Astrocyte of the cerebellum (primary cell): ENCODE measurements around the gene TNN.
A peak's percentile ranks its signal among the peaks of the same experiment; 100 is the strongest.

Source experiments
- DNase-seq: peaks from one replicate; pipeline ENCODE4 v3.0.0-alpha.2; 2011; ENCODE audit warnings: low read depth
- H3K4me3 ChIP-seq: 2 replicates; pipeline ENCODE4 v1.5.1; 2011; ENCODE audit warnings: mild to moderate bottlenecking, low read depth, low read length, moderate library complexity
- in situ Hi-C: cut with HindIII; loops from 2 replicates; pipeline ENCODE4 v1.10.0; 2017; ENCODE audit warnings: low sequenced_read_pairs
- TF ChIP-seq, protein P1 (sequence below): IDR thresholded peaks from 2 replicates; pipeline ENCODE4 v1.5.1; 2012; ENCODE audit warnings: low read length, low read depth, moderate library complexity, mild to moderate bottlenecking; ENCODE audit errors: missing control alignments

TNN gene

DNA sequence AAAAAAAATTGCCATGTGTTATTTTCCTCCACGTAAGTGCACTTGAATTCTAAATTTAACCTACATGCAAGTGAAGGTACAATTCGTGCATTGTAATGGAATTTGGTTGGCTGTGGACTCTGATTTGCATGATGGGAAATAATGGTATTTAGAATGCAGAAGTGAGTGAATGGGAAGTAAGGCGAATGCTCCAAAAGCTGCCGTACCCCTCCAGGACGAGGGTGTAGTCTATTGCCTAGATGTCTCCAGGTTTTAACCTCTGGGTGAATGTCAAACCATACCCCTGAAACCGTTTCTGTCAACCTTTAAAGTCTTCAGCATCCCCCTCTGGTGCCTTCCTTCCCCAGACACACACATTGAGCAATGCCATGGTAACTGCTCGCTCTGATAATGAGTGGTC is 80.4 kb downstream of the TNN start:
- no peak for DNase-seq
- H3K4me3 ChIP-seq, result no peak overlapping the region
- TF ChIP-seq, protein P1, sequence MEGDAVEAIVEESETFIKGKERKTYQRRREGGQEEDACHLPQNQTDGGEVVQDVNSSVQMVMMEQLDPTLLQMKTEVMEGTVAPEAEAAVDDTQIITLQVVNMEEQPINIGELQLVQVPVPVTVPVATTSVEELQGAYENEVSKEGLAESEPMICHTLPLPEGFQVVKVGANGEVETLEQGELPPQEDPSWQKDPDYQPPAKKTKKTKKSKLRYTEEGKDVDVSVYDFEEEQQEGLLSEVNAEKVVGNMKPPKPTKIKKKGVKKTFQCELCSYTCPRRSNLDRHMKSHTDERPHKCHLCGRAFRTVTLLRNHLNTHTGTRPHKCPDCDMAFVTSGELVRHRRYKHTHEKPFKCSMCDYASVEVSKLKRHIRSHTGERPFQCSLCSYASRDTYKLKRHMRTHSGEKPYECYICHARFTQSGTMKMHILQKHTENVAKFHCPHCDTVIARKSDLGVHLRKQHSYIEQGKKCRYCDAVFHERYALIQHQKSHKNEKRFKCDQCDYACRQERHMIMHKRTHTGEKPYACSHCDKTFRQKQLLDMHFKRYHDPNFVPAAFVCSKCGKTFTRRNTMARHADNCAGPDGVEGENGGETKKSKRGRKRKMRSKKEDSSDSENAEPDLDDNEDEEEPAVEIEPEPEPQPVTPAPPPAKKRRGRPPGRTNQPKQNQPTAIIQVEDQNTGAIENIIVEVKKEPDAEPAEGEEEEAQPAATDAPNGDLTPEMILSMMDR, result no peak
- in situ Hi-C loops, result no loop called here

DNA sequence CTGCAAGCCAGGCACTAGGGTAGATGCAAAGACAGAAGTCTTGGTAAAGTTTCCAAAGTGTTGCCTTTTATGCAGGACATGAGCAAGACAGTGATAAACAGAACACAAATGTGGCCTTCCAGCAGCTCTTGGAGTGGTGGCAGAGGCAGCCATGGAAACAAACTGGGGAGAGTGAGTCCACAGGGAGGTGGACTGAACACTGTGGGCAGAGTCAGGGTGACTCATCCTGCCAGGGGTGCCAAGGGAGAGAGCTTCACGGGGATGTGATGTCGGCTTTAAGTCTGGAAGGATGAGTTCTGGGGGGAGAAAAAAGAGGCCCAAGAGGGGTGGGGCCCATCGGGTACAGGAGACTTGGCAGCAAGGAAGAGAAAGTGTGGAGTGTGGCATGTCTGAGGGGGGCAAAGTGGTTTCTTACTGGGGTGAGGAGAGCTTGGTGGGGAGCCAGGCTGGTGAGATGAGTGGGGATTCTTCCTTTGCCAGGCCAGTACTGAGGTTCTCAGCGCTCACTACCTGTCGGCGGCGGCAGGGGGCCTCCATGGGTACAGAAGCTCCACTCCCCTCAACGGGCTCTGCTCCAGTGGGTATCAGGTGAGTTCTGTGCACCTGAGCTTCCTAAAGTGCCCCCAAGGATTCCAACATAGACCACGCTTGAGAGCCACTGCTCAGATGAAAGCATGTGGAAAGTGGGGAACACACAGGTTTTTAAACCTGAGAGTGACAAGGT is 83.1 kb downstream of the TNN start:
- DNase-seq, result no peak
- no peak overlapping the region for H3K4me3 ChIP-seq
- in situ Hi-C loops, result no loop called here
- TF ChIP-seq, protein P1, result no peak

DNA sequence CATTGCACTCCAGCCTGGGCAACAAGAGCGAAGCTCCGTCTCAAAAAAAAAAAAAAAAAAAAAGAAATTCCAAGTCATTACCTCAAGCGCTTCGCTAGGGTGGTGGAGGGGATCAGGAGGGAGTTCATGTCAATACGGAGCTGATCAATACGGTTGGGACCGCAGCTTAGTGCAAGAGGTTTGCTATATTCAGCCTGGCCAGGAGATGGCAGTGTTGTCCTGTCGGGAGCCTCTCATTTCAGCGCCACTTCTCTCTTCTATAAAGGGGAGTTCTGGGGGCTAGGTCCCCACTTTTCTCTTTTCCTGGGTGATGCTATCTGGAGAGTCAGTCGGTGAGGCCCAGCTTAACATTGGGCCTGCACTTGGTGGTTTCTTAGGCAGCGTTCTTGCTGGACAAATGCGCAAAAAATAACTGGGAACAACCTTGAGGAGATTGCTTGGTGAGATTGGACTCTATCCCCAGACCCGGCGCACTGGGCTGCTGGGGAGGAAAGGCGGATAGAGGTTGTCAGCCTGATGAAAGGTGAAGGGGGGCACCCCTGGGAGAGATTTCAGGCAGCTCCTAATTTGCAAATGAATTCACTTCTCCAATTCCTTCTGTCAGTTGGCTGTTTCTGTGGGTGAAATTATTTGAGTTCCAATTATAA is 84.5 kb downstream of the TNN start:
- TF ChIP-seq, protein P1, result peak; percentile 85
- no peak overlapping the region for H3K4me3 ChIP-seq
- peak; percentile 16 for DNase-seq
- in situ Hi-C loops, result no loop called here

DNA sequence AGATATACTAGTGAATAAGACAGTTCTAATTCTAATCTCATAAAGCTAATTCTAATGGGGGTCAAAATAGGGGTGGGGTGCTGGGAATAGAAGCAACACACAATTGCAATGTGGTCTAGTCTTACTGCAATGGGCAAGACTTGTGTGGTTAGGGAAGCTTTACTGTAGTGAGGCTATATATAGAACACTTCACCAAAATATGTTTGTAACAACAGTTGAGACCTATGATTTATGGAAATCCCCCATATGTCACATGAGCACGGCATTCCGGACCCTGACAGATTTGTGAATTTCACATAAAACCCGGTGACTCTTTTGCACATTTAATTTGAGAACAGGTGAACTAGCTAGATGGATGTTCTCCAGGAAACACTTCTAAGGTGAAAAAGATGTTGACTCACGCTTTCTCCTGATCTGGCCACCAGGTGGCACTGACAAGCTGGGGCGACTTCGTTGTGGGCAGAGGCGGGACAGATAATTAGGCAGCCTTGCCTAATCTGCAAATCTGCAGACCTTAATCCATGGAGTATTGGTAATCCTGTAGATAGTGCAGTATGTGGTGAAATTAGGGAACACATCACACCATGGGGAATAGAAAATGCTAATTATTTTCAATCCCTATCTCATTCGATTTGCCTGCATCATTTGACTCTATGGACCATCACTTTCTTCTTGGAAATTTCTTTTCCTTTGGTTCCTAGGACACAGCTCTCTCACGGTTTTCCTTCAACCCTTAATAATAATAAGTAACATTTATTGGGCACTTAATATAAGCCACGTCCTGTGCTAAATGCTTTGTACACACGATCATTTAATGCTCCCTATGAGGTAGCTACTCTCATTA is 87.2 kb downstream of the TNN start:
- in situ Hi-C loops, result no loop called here
- no peak overlapping the region for H3K4me3 ChIP-seq
- TF ChIP-seq, protein P1, result peak; percentile 89
- DNase-seq, result no peak

DNA sequence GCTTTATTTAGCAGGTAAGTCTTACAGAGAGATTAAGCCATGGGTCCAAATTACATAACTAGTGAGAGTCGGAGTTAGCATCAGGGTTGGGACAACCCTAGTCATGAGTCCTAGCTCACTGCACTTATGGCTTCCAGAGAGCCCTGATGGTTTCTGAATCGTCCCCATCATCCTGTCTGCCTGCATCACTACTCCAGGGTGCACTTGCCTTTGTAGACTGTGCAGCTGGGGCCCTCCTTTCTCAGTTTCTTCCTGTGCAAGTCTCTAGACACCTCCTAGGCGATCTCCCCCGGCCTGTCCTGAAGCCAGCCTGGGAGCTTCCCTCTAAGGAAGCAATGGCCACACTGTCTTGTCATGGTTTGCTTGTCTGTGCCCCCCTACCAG is 87.8 kb downstream of the TNN start:
- H3K4me3 ChIP-seq, result no peak overlapping the region
- in situ Hi-C loops, result no loop called here
- DNase-seq, result no peak
- TF ChIP-seq, protein P1, result no peak

DNA sequence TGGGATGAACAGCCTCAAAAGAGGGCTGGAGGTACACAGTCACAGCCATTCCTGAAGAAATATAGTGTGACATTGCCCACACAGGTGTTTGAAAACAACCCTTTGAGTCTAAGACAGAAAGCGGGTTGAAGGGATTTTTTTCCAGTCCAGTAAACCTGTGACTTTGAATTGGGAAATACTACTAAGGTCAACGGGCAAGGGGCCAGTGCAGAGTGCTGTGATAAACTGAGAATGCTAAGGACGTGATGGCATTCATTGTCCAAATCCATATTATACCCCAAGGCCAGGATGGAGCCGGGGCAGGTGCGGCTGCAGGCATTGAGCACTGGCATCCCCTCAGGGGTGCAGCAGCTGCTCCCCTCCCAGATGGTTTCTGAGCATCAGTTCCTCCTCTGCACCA is 88.3 kb downstream of the TNN start:
- no peak for DNase-seq
- in situ Hi-C loops, result no loop called here
- TF ChIP-seq, protein P1, result no peak
- H3K4me3 ChIP-seq, result no peak overlapping the region
